GM19468 (cell line): ENCODE measurements around the gene EPHB1.
"Not testable (repeated sequence)": the region's sequence is repeated elsewhere in the genome, so short reads cannot be mapped to it uniquely, and the experiment has no call there.

ENCODE experiments used
- ATAC-seq: cut with Tn5 transposase; IDR thresholded peaks from one replicate; pipeline ENCODE4 v1.9.1; 2021; ENCODE audit warnings: mild to moderate bottlenecking, moderate library complexity, moderate number of reproducible peaks; ENCODE audit not compliant: unreplicated experiment; ENCODE audit errors: extremely low read depth

EPHB1 gene

DNA sequence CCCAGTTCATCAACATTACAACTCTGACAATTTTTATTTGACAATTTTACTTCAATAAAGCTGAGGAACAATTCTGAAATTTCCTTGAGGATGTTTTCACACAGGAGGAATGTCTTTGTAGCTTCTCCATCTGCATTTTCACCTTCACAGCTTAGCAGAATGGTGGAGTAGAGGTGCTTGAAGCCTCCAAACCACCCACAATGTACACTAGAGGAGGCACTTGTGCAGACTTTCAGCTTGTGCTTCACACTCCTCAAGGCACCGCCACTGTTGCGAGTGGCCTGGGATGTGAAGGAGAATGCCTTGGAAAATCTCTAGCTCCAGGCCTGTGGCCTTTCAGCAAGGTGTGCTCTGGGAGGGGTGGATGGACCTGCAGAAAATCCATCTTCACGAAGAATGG lies 181.9 kb downstream of the EPHB1 start:
- no peak for ATAC-seq

DNA sequence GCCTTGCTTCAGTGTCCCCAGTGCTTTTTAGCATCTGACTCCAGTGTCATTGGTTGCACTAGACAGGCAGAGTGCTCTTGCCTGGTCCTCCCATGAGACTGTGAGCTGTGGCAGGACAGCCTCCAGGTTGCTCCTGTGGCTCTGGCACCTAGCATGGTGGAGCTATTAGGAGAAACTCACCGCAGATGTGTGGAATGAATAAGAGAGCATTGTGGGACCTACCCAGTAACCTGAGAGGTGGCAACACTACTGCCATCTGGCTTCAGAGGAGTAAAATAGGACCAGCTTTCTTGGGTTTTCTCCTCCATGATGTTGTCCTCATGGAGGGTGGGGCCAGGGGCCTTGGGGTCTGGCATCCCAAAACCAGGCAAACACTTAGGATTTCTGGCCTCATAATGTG lies 183.6 kb downstream of the EPHB1 start:
- no peak for ATAC-seq

DNA sequence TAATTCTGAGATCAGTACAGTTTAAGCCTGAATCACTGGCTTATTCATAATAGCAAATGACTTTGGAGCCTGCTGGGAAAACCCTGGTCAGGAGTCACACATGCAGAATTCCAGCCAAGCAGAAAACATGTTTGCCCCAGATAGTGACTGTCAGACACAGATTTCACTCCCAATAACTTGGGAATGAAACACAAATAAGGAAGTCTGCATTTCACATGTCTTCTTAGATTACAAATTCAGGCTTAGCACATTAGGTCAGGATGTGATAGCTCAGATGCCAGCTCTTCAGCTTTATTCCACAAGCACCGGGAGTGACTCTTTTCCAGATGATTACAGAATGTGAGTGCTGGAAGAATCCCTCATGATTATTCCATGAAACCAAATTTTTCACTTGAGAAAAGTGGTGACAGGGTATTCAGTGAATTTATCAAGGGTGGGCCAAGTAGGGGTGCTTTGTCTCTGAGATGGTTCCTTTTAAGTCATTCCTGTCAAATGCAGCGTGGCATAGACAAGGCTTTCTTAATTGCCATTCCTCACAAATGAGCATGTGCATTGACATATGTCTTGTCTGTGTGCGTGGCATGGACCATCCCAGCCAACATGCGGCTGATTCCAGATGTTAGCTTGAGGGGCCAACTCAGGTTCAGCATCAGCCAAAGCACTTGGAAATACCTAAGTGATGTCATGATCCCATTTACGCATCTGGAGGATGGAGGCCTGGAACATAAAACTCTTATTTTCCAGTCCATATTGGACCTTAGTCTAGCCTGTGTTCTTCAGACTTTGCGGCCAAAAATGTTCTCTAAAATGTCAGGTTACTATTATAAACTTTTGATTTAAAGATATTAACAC lies 191.0 kb downstream of the EPHB1 start:
- no peak for ATAC-seq

- no peak for ATAC-seq
These were observed 193.6 kb downstream of the EPHB1 start for GRCh38 chr3:134988666-134989065.

- ATAC-seq, result no peak
These were observed 195.9 kb downstream of the EPHB1 start for GRCh38 chr3:134991003-134991402.

- no peak for ATAC-seq
These were observed 196.5 kb downstream of the EPHB1 start for GRCh38 chr3:134991472-134992010.

DNA sequence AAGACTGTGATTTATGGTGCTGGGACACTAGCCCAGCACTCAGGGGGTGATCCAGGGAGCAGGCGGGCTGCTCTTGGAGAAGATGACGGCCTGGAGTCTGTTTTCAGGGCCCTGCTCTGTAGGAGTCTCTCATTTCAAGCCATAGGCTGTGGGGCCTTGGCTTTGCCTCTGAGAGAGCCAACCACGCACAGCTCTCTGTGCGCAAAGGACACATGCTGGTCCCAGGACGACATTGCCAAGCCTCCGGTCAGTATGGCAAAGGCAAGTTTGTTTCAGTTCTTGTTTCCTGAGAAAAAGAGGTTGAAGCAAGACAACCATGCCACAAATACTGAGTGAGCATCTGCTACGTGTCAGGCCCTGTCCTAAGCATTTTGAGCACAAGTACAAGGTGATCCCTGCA lies 197.1 kb downstream of the EPHB1 start:
- no peak for ATAC-seq

- peak; percentile 19 for ATAC-seq
These were observed 197.5 kb downstream of the EPHB1 start for GRCh38 chr3:134992586-134992985.

DNA sequence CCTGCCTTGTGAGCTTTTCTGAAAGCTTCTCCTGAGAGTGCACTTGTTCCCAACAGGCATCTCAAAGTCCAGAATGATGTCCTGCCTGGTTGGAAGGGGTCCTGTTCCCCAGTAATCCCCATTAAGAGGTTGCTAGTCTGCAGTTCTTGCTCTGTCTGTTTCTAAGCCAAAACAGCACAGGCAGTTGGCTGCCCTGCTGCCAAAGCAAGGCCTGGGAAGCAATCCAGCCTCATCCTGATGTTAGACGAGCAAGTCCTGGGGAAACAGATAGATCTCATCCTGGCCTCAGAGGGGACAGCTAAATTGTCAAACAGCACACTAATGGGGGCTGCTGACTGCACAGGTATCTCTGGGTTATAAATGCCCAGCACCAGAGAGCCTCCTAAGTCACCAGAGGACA lies 198.0 kb downstream of the EPHB1 start:
- no peak for ATAC-seq

- no peak for ATAC-seq
These were observed 203.1 kb downstream of the EPHB1 start for GRCh38 chr3:134998158-134998557.

DNA sequence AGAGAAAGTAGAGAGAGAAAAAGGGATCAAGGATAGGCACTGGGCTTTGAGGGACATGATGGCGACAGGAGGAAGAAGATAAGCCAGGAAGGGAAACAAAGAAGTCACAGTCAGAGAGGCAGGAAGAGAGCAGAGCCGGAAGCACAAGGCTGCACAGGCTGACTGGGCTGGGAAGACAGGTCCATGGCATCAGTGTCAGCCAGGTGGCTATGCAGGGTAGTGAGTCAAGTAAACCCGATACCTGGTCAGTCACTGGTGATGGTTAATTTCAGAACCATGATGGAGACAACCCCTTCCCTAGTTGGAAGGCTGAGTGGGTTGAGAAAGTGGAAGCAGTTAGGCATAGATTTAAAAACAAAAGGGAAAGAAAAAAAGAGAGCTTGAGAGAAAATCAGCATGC lies 203.8 kb downstream of the EPHB1 start:
- no peak for ATAC-seq

DNA sequence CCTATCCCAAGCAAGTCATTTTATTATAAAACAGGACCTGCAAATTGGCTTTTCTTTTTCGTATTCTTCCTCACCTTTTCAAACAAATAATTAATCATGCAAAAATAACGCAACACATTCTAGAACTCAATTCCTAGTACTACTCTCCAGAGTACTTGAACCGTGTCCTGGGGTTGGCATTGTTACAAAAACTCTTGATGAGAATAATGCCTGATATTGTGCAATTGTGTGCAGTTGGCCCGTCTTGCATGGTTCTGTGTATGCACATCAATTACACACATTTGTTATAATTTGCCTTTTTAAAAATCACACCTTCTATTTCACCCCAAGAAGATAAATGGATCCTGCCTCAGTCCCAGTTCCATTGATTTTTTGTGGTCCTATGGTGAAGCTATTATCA lies 205.4 kb downstream of the EPHB1 start:
- ATAC-seq, result no peak

GRCh38 chr3:135005616-135006015 lies 210.6 kb downstream of the EPHB1 start:
- not testable (repeated sequence) for ATAC-seq

DNA sequence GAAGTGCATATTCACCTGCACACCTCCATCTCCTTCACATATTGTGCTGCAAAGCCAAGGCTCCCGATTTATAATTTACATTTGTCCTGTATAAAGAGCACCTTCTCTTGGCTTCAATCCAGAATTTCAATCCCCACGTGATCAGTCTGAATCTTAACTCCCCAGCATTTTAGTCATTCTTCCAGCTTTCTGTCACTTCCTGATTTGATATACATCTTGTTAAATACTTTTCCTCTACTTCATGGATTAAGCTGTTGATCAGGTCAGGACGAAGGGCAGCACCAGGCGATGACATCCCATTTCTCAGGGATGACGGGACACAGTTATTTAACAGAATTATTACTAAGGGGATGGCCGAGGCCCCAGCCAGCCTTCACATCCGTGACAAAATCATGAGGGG lies 212.5 kb downstream of the EPHB1 start:
- no peak for ATAC-seq

DNA sequence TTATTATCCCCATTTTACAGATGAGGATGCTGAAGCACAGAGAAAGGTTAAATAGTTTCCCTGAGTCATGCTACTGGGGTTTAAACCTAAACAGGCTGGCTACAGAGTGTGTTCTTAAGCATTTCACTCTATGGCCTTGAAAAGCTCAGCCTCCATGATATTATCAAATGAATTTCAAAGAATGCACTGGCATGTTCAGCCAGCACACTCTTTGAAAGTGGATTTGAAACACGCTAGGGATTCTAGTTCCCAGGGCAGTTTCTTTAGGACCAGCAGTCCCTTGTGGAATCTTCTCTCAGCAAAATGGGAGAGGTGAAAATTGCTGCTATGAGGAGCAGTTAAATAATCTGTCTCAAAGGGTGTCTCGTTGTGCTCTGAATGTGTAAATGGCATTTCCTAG lies 213.3 kb downstream of the EPHB1 start:
- ATAC-seq, result no peak

DNA sequence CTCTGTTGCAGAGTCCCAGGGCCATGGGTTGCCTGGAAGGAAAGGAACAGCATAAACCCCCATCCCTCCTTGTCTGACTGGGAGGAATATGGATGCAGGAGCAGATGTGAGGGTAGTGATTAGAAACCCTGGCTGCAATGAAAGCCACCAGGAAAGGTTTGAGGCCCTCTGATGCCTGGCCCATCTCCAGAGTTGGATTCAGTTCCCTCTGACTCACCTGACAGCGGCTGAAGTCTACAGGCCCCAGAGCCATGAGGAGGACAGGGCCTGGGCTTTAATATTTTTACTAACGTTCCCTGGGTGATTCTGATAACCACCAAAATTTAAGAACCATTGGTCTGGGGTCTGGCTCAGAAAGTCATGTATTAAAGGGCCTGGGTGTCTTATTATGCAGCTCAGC lies 214.0 kb downstream of the EPHB1 start:
- ATAC-seq, result no peak

- no peak for ATAC-seq
These were observed 217.0 kb downstream of the EPHB1 start for GRCh38 chr3:135012101-135012500.

DNA sequence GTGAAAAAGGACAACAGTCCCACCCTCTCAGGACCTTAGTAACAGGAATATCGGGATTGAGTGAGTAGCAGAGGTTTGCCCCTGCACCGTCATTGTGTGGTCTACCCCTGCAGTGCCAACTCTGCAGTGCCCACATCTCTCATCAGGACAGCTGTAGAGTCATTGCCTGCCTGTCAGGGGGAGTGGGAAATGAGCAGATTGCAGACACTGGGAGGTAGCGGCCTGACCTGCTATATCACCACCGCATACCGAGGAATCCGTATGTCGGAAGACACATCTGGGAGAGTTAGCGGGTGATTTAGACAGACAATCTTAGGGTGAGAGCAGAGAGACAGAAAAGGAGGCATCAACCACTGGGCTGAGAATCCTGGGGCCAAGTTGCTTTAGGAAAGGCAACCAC lies 218.1 kb downstream of the EPHB1 start:
- ATAC-seq, result no peak

GRCh38 chr3:135014566-135014965 lies 219.5 kb downstream of the EPHB1 start:
- ATAC-seq, result no peak

DNA sequence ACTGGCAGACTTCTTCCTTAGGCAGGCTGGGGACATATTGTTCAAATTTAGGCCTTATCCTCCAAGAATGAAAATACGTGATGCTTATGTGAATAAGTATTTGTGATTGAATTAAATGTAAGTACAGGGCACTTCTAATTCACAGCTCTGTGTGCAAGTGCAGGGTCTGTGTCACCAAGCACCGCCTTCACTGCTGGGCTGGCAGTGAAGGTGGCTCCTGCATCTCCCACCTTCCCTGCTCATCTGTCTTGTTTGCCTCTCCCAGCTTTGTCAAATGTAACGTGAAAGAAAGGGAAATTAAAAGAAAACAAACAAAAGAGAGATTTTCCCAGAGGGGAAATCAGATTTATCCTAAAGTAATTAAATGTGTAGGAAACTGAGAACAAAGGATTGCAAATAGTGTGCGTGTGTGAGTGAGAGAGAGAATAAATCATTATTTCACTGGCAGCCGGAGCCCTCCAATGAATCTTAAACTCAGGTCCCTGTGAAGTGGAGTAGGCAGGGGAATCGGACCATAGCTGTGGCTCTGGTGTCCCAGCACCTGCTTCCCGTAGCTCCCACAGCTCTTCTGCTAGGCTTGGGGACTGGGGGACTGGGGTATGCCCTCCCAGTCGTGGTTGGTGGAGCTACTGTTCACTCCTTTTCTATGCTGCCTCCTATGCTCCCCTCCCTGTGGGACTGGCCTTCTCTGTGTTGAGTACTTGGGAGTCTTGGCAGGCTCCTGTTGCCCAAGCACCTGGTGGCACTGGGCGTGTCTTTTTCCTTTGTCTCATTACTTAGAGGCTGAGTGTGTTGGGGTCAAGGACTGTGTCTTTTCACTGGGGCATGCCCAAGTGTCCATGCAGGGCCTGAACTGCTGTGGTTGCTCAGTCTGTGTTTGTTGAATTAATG lies 222.2 kb downstream of the EPHB1 start:
- ATAC-seq, result no peak
